HL-60 (cell line): ENCODE measurements around the gene CCDC93.
"Not testable (repeated sequence)": the region's sequence is repeated elsewhere in the genome, so short reads cannot be mapped to it uniquely, and the experiment has no call there.

Experiments
- DNase-seq, 2 experiments: peaks; one replicate each; pipeline ENCODE4 v3.0.0-alpha.2; 2010 to 2020; ENCODE audit warnings: low read depth in 1 of 2, low spot score in 1 of 2
- H3K27ac ChIP-seq: fragments of 250-450 bp; sonication (Bioruptor Pico); replicated peaks from 2 replicates; pipeline ENCODE4 v1.5.1; 2020; ENCODE audit warnings: mild to moderate bottlenecking, moderate library complexity
- H3K27me3 ChIP-seq: fragments of 250-450 bp; sonication (Bioruptor Pico); 2 replicates; pipeline ENCODE4 v1.5.1; 2021; ENCODE audit warnings: mild to moderate bottlenecking, moderate library complexity; ENCODE audit not compliant: insufficient read depth, poor library complexity, severe bottlenecking
- H3K4me3 ChIP-seq: replicated peaks from 2 replicates; pipeline ENCODE4 v1.5.1; 2011; ENCODE audit warnings: mild to moderate bottlenecking, control low read depth, low read length; ENCODE audit not compliant: insufficient read depth
- GABPA ChIP-seq: IDR thresholded peaks from 2 replicates; pipeline ENCODE4 v1.6.1; 2012; ENCODE audit warnings: low read depth
- POLR2AphosphoS5 ChIP-seq: IDR thresholded peaks from 2 replicates; pipeline ENCODE4 v1.6.1; 2012; ENCODE audit warnings: low read depth
- REST ChIP-seq: IDR thresholded peaks from 2 replicates; pipeline ENCODE4 v1.6.1; 2012; ENCODE audit warnings: low read depth; ENCODE audit not compliant: insufficient replicate concordance
- SPI1 ChIP-seq: IDR thresholded peaks from 2 replicates; pipeline ENCODE4 v1.6.1; 2012; ENCODE audit warnings: low read depth, mild to moderate bottlenecking, borderline replicate concordance
- TF ChIP-seq, protein P1 (sequence below): IDR thresholded peaks from one replicate; pipeline ENCODE4 v1.5.1; 2011; ENCODE audit warnings: low read length, control low read depth, inconsistent platforms; ENCODE audit not compliant: insufficient read depth

CCDC93 gene

GRCh38 chr2:118019821-118020220, 6.0 kb upstream of the CCDC93 start:
- no peak overlapping the region for H3K27ac ChIP-seq
- DNase-seq = no peak
- no peak for TF ChIP-seq REST
- TF ChIP-seq, protein P1, sequence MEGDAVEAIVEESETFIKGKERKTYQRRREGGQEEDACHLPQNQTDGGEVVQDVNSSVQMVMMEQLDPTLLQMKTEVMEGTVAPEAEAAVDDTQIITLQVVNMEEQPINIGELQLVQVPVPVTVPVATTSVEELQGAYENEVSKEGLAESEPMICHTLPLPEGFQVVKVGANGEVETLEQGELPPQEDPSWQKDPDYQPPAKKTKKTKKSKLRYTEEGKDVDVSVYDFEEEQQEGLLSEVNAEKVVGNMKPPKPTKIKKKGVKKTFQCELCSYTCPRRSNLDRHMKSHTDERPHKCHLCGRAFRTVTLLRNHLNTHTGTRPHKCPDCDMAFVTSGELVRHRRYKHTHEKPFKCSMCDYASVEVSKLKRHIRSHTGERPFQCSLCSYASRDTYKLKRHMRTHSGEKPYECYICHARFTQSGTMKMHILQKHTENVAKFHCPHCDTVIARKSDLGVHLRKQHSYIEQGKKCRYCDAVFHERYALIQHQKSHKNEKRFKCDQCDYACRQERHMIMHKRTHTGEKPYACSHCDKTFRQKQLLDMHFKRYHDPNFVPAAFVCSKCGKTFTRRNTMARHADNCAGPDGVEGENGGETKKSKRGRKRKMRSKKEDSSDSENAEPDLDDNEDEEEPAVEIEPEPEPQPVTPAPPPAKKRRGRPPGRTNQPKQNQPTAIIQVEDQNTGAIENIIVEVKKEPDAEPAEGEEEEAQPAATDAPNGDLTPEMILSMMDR = no peak
- TF ChIP-seq POLR2AphosphoS5 = no peak
- no peak for TF ChIP-seq GABPA
- no peak for TF ChIP-seq SPI1
- H3K27me3 ChIP-seq = no peaks in the 10 kb centered on the region
- no peak overlapping the region for H3K4me3 ChIP-seq

GRCh38 chr2:118016911-118017310, 3.0 kb upstream of the CCDC93 start:
- peak; percentile 68 to 81 for DNase-seq
- TF ChIP-seq POLR2AphosphoS5 = no peak
- TF ChIP-seq GABPA = no peak
- no peak for TF ChIP-seq SPI1
- TF ChIP-seq REST = no peak
- TF ChIP-seq, protein P1 = no peak
- H3K27ac ChIP-seq = peak overlapping the region; percentile 64
- no peak overlapping the region for H3K4me3 ChIP-seq
- H3K27me3 ChIP-seq = no peaks in the 10 kb centered on the region

DNA sequence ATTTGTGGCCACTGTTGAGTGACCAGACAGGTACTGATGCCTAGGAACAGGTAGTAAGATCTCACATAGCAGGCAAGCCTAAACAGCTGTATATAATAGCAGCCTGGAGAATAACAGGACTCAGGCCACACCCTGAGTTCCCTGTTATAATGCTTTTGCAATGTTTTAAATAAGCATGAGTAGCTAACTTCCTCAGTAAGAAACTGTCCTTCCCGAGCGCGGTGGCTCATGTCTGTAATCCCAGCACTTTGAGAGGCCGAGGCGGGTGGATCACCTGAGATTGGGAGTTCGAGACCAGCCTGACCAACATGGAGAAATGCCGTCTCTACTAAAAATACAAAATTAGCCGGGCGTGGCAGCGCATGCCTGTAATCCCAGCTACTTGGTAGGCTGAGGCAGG, 1.9 kb upstream of the CCDC93 start:
- not testable (repeated sequence) for H3K27me3 ChIP-seq, H3K4me3 ChIP-seq
- DNase-seq = peak in 1 of 2 experiments; percentile 57
- peak overlapping the region; percentile 64 for H3K27ac ChIP-seq
- TF ChIP-seq SPI1 = 0 out of 2 replicates have a peak, but pooled peaks have one; percentile 13

DNA sequence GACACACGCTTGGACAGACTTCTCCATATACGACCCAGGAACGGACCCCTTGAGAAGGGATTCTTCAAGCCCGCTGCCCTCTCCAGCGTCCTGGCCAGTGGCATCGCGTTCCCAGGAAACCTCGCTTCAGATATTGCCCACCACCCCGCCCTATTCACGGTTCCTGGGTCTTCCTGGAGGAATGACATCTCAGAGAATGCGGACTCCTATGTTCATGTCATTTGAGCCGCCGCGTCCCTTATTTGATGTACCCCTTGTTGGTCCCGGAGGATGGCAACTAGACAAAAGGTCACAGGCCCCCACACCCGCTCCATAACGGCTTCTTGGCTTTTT, 588 bp upstream of the CCDC93 start:
- DNase-seq = no peak
- Histone ChIP-seq H3K4me3 (peak overlapping the region; percentile 96), H3K27ac (peak overlapping the region; percentile 38), H3K27me3 (no peaks in the 10 kb centered on the region)
- TF ChIP-seq POLR2AphosphoS5 = no peak

GRCh38 chr2:118013221-118013723, 598 bp downstream of the CCDC93 start:
- peak overlapping the region; percentile 92 for H3K27ac ChIP-seq
- DNase-seq = peak in 1 of 2 experiments; percentile 26
- no peak for TF ChIP-seq GABPA
- TF ChIP-seq, protein P1 = no peak
- TF ChIP-seq REST = no peak
- TF ChIP-seq SPI1 = no peak
- TF ChIP-seq POLR2AphosphoS5 = no peak; the same call in 1 of the 2 replicates
- H3K4me3 ChIP-seq = peak overlapping the region; percentile 96
- no peaks in the 10 kb centered on the region for H3K27me3 ChIP-seq
